Fibroblast of skin of abdomen (primary cell): ENCODE measurements around the gene CPEB4.
A peak's percentile ranks its signal among the peaks of the same experiment; 100 is the strongest.

Experiments
- DNase-seq: peaks from one replicate; pipeline ENCODE4 v3.0.0-alpha.2; 2013

CPEB4 gene

GRCh38 chr5:173950829-173951228 lies 62.7 kb downstream of the CPEB4 start:
- DNase-seq: no peak

- DNase-seq: no peak
These were observed 65.5 kb downstream of the CPEB4 start for GRCh38 chr5:173953528-173954090.

- DNase-seq: peak; percentile 55
These were observed 66.7 kb downstream of the CPEB4 start for GRCh38 chr5:173954671-173955521.

- no peak for DNase-seq
These were observed 72.8 kb downstream of the CPEB4 start for GRCh38 chr5:173960986-173961385.

- no peak for DNase-seq
These were observed 73.3 kb downstream of the CPEB4 start for GRCh38 chr5:173961418-173961817.

- no peak for DNase-seq
These were observed 74.4 kb downstream of the CPEB4 start for GRCh38 chr5:173962436-173962972.

- DNase-seq: peak; percentile 55
These were observed 75.2 kb downstream of the CPEB4 start for GRCh38 chr5:173963182-173963838.

- no peak for DNase-seq
These were observed 75.8 kb downstream of the CPEB4 start for GRCh38 chr5:173963867-173964441.

- DNase-seq: no peak
These were observed 76.4 kb downstream of the CPEB4 start for GRCh38 chr5:173964506-173964905.

- no peak for DNase-seq
These were observed 79.1 kb downstream of the CPEB4 start for GRCh38 chr5:173967241-173967640.

GRCh38 chr5:173968154-173968797 lies 80.1 kb downstream of the CPEB4 start:
- no peak for DNase-seq

- DNase-seq: peak; percentile 30
These were observed 81.3 kb downstream of the CPEB4 start for GRCh38 chr5:173969167-173970049.

GRCh38 chr5:173970878-173971650 lies 82.9 kb downstream of the CPEB4 start:
- no peak for DNase-seq

GRCh38 chr5:173971681-173972345 lies 83.7 kb downstream of the CPEB4 start:
- no peak for DNase-seq

GRCh38 chr5:173972607-173972924 lies 84.4 kb downstream of the CPEB4 start:
- no peak for DNase-seq

GRCh38 chr5:173972925-173973615 lies 84.9 kb downstream of the CPEB4 start:
- DNase-seq: peak; percentile 77

- no peak for DNase-seq
These were observed 85.4 kb downstream of the CPEB4 start for GRCh38 chr5:173973616-173973969.

- no peak for DNase-seq
These were observed 86.6 kb downstream of the CPEB4 start for GRCh38 chr5:173974688-173975239.

GRCh38 chr5:173981185-173981761 lies 93.1 kb downstream of the CPEB4 start:
- DNase-seq: no peak
